K562 (cell line): ENCODE results near the gene CEP290. TPM values are rescaled to one million over a fixed set of nuclear protein-coding genes. Genes with fewer than 3 reads are reported as not detected.

Experiments
- ATAC-seq: fragments of 200-7000 bp; cut with Tn5 transposase; 3 replicates; pipeline ENCODE4 v1.9.1; 2020; ENCODE audit warnings: moderate library complexity
- BruUV-seq: library from RNA; stranded (reverse); fragments of 400-500 nt; replicated peaks from 2 replicates; lab custom pipeline; 2021; lab: Mats Ljungman, UMichigan
- CTCF ChIA-PET: fragments of 300-600 bp; formaldehyde crosslinking; extraction: SDS; loops from one replicate; lab custom pipeline; 2021; ENCODE audit warnings: low intra/inter-chr PET ratio; lab: Yijun Ruan, JAX
- POLR2A ChIA-PET: fragments of 300-600, 350-650 bp; sonication (Branson Sonifier 250); formaldehyde crosslinking; extraction: SDS; loops from one replicate; lab custom pipeline; 2021; ENCODE audit warnings: antibody characterized with exemption, inconsistent platforms; lab: Yijun Ruan, JAX
- DNase-seq, 4 experiments: peaks; one replicate each; pipeline versions ENCODE4 v3.0.0 to v3.0.0-alpha.2; 2011 to 2018; ENCODE audit warnings: low spot score in 3 of 4, mixed read lengths in 3 of 4; ENCODE audit errors: extremely low read depth in 1 of 4
- FAIRE-seq: peaks from 2 replicates; lab custom pipeline; 2011; peaks lifted over from hg19 to GRCh38; lab: Jason Lieb, UNC
- H2AFZ ChIP-seq: 2 replicates; pipeline ENCODE4 v1.6.0; 2011; ENCODE audit warnings: low read depth, low read length, control low read depth, inconsistent platforms
- H3K27ac ChIP-seq: fragments of 200-600 bp; 3 replicates; pipeline ENCODE4 v1.8.0; 2011; ENCODE audit warnings: low read depth, mild to moderate bottlenecking, control low read depth, inconsistent platforms, low read length, moderate library complexity, mixed read lengths; ENCODE audit errors: extremely low read depth
- H3K27me3 ChIP-seq, 2 experiments: fragments of 300-600 bp in 1 of 2; 2 replicates in 1 of 2; 3 replicates in 1 of 2; pipeline versions ENCODE4 v1.6.0 to v1.8.0; 2011; ENCODE audit warnings: inconsistent platforms in 2 of 2, low read length in 2 of 2, mild to moderate bottlenecking in 1 of 2, mixed read lengths in 1 of 2, moderate library complexity in 1 of 2; ENCODE audit not compliant: control insufficient read depth in 2 of 2, insufficient read depth in 2 of 2
- H3K36me3 ChIP-seq: fragments of 300-600 bp; 3 replicates; pipeline ENCODE4 v1.8.0; 2011; ENCODE audit warnings: mild to moderate bottlenecking, low read length, inconsistent platforms; ENCODE audit not compliant: control insufficient read depth, insufficient read depth
- H3K4me1 ChIP-seq, 2 experiments: fragments of 200-600 bp in 1 of 2; replicated peaks in 1 of 2; 2 replicates in 1 of 2; 3 replicates in 1 of 2; pipeline versions ENCODE4 v1.5.1 to v1.8.0; 2011; ENCODE audit warnings: inconsistent platforms in 2 of 2, low read length in 2 of 2, mild to moderate bottlenecking in 1 of 2, mixed read lengths in 1 of 2, moderate library complexity in 1 of 2; ENCODE audit not compliant: control insufficient read depth in 2 of 2, insufficient read depth in 2 of 2
- H3K4me2 ChIP-seq: 2 replicates; pipeline ENCODE4 v1.6.1; 2011; ENCODE audit warnings: low read length, control low read depth, inconsistent platforms, mixed read lengths; ENCODE audit not compliant: insufficient read depth
- H3K4me3 ChIP-seq: fragments of 200-600 bp; sonication (generic), shearing (Covaris generic); 2 replicates; pipeline ENCODE4 v1.5.1; 2016; ENCODE audit warnings: control low read depth, inconsistent platforms
- H3K79me2 ChIP-seq: fragments of 200-600 bp; 3 replicates; pipeline ENCODE4 v1.8.0; 2011; ENCODE audit warnings: low read length, inconsistent platforms; ENCODE audit not compliant: control insufficient read depth, insufficient read depth
- H3K9ac ChIP-seq, 2 experiments: 2 replicates each; pipeline versions ENCODE4 v1.6.0 to v1.6.1; 2011; ENCODE audit warnings: low read depth in 2 of 2, low read length in 2 of 2, control low read depth in 1 of 2, inconsistent platforms in 1 of 2, mild to moderate bottlenecking in 1 of 2, mixed read lengths in 1 of 2; ENCODE audit not compliant: insufficient read depth in 1 of 2
- H3K9me1 ChIP-seq: one replicate; pipeline ENCODE4 v1.6.0; 2011; ENCODE audit warnings: inconsistent platforms, mild to moderate bottlenecking, low read length, moderate library complexity; ENCODE audit not compliant: control insufficient read depth, insufficient read depth
- H3K9me3 ChIP-seq: replicated peaks from 2 replicates; pipeline ENCODE4 v1.5.1; 2011; ENCODE audit warnings: low read depth, low read length, inconsistent platforms; ENCODE audit not compliant: control insufficient read depth, insufficient read depth
- H4K20me1 ChIP-seq: replicated peaks from 2 replicates; pipeline ENCODE4 v1.6.1; 2011; ENCODE audit warnings: low read length, inconsistent platforms, mixed read lengths; ENCODE audit not compliant: control insufficient read depth, insufficient read depth
- HOXB6 ChIP-seq: fragments of 250-450 bp; sonication (Bioruptor Pico); IDR thresholded peaks from 2 replicates; pipeline ENCODE4 v1.5.1; 2022; ENCODE audit warnings: mild to moderate bottlenecking, borderline replicate concordance
- KAT2B ChIP-seq: IDR thresholded peaks from one replicate; pipeline ENCODE4 v1.6.1; 2012; ENCODE audit warnings: low read depth, mild to moderate bottlenecking, control low read depth, inconsistent platforms, low read length, moderate library complexity
- LARP7 ChIP-seq: fragments of 450-650 bp; IDR thresholded peaks from 2 replicates; pipeline ENCODE4 v1.6.1; 2016
- NCOA1 ChIP-seq: fragments of 450-650 bp; IDR thresholded peaks from 2 replicates; pipeline ENCODE4 v1.6.1; 2016; ENCODE audit warnings: low read depth
- NFIC ChIP-seq: fragments of 450-650 bp; IDR thresholded peaks from 2 replicates; pipeline ENCODE4 v1.6.1; 2017; ENCODE audit warnings: mild to moderate bottlenecking, inconsistent platforms
- NR3C1 ChIP-seq: sonication (generic); formaldehyde crosslinking; IDR thresholded peaks from 2 replicates; pipeline ENCODE4 v1.8.1; 2022; ENCODE audit warnings: missing genetic modification reagents
- OTX1 ChIP-seq: fragments of 450-650 bp; formaldehyde crosslinking; IDR thresholded peaks from 2 replicates; pipeline ENCODE4 v1.4.0; 2022; ENCODE audit warnings: mild to moderate bottlenecking
- POLR2G ChIP-seq: fragments of 200-400 bp; formaldehyde crosslinking; IDR thresholded peaks from 2 replicates; pipeline ENCODE4 v1.6.1; 2017; ENCODE audit warnings: low read depth, mild to moderate bottlenecking, antibody characterized with exemption, low read length, moderate library complexity
- TAF15 ChIP-seq: fragments of 200-400 bp; formaldehyde crosslinking; IDR thresholded peaks from 2 replicates; pipeline ENCODE4 v1.6.1; 2017; ENCODE audit warnings: mild to moderate bottlenecking, low read depth, low read length, moderate library complexity
- ZNF184 ChIP-seq: sonication (generic); formaldehyde crosslinking; IDR thresholded peaks from 2 replicates; pipeline ENCODE4 v1.5.0; 2020; ENCODE audit warnings: missing genetic modification reagents
- ZNF551 ChIP-seq: fragments of 250-450 bp; sonication (Bioruptor Pico); IDR thresholded peaks from 2 replicates; pipeline ENCODE4 v1.5.0; 2021; ENCODE audit warnings: mild to moderate bottlenecking, moderate library complexity
- ZNF668 ChIP-seq: fragments of 250-450 bp; sonication (Bioruptor Pico); IDR thresholded peaks from 2 replicates; pipeline ENCODE4 v1.8.0; 2022; ENCODE audit warnings: mild to moderate bottlenecking, inconsistent platforms
- ZNF77 ChIP-seq: fragments of 250-450 bp; sonication (Bioruptor Pico); IDR thresholded peaks from 2 replicates; pipeline ENCODE4 v1.5.0; 2020
- ZSCAN32 ChIP-seq: fragments of 450-650 bp; formaldehyde crosslinking; IDR thresholded peaks from 2 replicates; pipeline ENCODE4 v1.4.0; 2020; ENCODE audit warnings: mild to moderate bottlenecking, moderate library complexity
- WGBS: fragments of 100-300 bp; shearing (Covaris generic); methylation state at CpG from one replicate; pipeline ENCODE4 v1.1.6; 2016; ENCODE audit warnings: low coverage, mixed read lengths; ENCODE audit not compliant: insufficient coverage; ENCODE audit errors: missing lambda C conversion rate; 5-methylcytosine and 5-hydroxymethylcytosine counted together
- in situ Hi-C: fragments of 300-500 bp; cut with MboI; formaldehyde crosslinking; loops from 4 replicates; pipeline ENCODE4 v1.15.0; 2018; ENCODE audit warnings: inconsistent platforms, mixed read lengths
- intact Hi-C: fragments of 100-400 bp; cut with micrococcal nuclease; formaldehyde crosslinking; loops from 2 replicates; pipeline ENCODE4 v1.14.2; 2022
- polyA plus RNA-seq, 8 experiments: library from polyadenylated mRNA; depleted of rRNA in 4 of 8; stranded (reverse) in 5 of 8; unstranded in 3 of 8; fragments of >200 nt; fragmentation: Nextera tagmentation in 2 of 8; fragmentation: Illumina TruSeq in 1 of 8; extraction: Ambion mirVana in 2 of 8; extraction: Trizol in 1 of 8; gene quantifications; 2 replicates each; pipeline versions ENCODE4 v1.2.1 to v1.2.3, GENCODE V29; 2011 to 2014; ENCODE audit warnings: inconsistent platforms in 1 of 8, missing spikeins in 1 of 8
- total RNA-seq, 7 experiments: library from RNA; depleted of rRNA in 6 of 7; stranded (reverse); fragments of >200 nt in 6 of 7; fragmentation: Illumina TruSeq in 2 of 7; extraction: Trizol in 2 of 7; gene quantifications; 2 replicates each; pipeline versions ENCODE4 v1.2.1 to v1.2.3, GENCODE V29; 2011 to 2021; ENCODE audit warnings: low replicate concordance in 1 of 7

CEP290 gene
- total and polyA plus RNA-seq, 9 of the 15 experiments (the other 6 are each of a cell fraction or from before 2014, with no cell fraction given) = 7.2 to 19.4 (median 18.1) TPM

DNA sequence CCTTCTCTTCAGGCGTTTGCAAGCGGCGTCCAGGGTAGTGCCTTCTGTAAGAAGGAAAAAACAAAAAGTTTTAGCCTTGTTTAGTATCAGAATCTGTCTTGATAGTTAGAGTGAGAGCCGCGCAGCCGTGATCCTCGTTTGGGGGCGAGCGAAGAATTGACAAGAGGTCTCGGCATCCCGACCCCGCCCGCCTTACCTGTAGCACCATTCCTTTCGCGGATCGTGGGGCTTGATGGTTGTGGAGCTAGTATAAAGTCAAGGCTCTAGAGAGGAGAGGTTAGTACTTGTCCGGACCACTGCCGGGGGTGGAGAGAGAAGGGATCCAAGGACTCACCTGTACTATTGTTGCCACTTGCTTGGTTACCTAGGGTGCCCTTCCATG is 713 bp upstream of the CEP290 start:
- peak; percentile 11 for ATAC-seq
- WGBS = under 1% methylated on average over 18 of the region's 18 CpGs
- TF ChIP-seq LARP7 = no peak
- TF ChIP-seq ZNF184 (CRISPR knock-in tag) = no peak
- no peak for TF ChIP-seq KAT2B
- TF ChIP-seq ZNF551 (CRISPR knock-in tag) = no peak
- TF ChIP-seq ZSCAN32 (CRISPR knock-in tag) = no peak
- no peak for TF ChIP-seq POLR2G
- no peak for TF ChIP-seq OTX1
- no peak for TF ChIP-seq NCOA1
- no peak for TF ChIP-seq NR3C1 (CRISPR knock-in tag)
- TF ChIP-seq ZNF77 = no peak
- TF ChIP-seq NFIC = no peak
- no peak for TF ChIP-seq HOXB6 (CRISPR knock-in tag)
- TF ChIP-seq ZNF668 (CRISPR knock-in tag) = no peak
- no peak for TF ChIP-seq TAF15
- Histone ChIP-seq H3K9me1 (no peaks in the 10 kb centered on the region), H3K79me2 (peaks cover 48% of the 10 kb centered on the region), H3K27ac (peak overlapping the region; percentile 68), H3K9ac (peak overlapping the region; percentile 76 to 93), H3K4me1 (peaks cover 0 to 7% of the 10 kb centered on the region in 2 experiments; a peak in 2 of 5 replicates), H3K4me2 (peak overlapping the region; percentile 82), H3K4me3 (peak overlapping the region; percentile 68), H3K36me3 (peaks cover 19% of the 10 kb centered on the region; the same call in 2 of the 3 replicates), H3K27me3 (no peaks in the 10 kb centered on the region), H4K20me1 (no peaks in the 10 kb centered on the region), H2AFZ (peak overlapping the region; percentile 95), H3K9me3 (no peaks in the 10 kb centered on the region)
- TSS peak; percentile 70 for BruUV-seq
- DNase-seq = peak in 2 of 4 experiments; percentile 16 to 17
- in situ Hi-C loops (no loop called here), intact Hi-C loops (loop anchor here (10.0 kb wide), 1 partner anchor 1382 kb away; the partner anchor contains the start of genes GALNT4 and POC1B)
- POLR2A ChIA-PET = interaction anchor here (0.8 to 1.4 kb wide), 3 partner anchors 10 to 31 kb away, joined by 4 to 6 read pairs (median 5); no protein-coding TSS in a partner anchor
- FAIRE-seq = no peak
- CTCF ChIA-PET = no interaction called here
